NK-92 treated with Interleukin-12 subunit alpha and Interleukin-12 subunit beta, amount 100 ng/mL, for 24 hours (cell line): Measurements from ENCODE around the gene CPPED1.
"Not testable (repeated sequence)": the region's sequence is repeated elsewhere in the genome, so short reads cannot be mapped to it uniquely, and the experiment has no call there.

ENCODE experiments used
- DNase-seq: peaks from one replicate; lab custom pipeline; 2025; lab: John Stamatoyannopoulos, UW

CPPED1 gene

GRCh38 chr16:12803203-12804093, at the start of gene CPPED1:
Gene CPPED1 (minus strand): TSS chr16:12803887. CDS start chr16:12803776, 111 bp downstream.
- no peak for DNase-seq

GRCh38 chr16:12850186-12850585, 46.5 kb upstream of the CPPED1 start:
- no peak for DNase-seq

- no peak for DNase-seq
Measured at GRCh38 chr16:12846592-12846991, 42.9 kb upstream of the CPPED1 start.

- DNase-seq, result no peak
Measured at GRCh38 chr16:12845282-12845681, 41.6 kb upstream of the CPPED1 start.

- DNase-seq, result no peak
Measured at GRCh38 chr16:12837756-12838155, 34.1 kb upstream of the CPPED1 start.

GRCh38 chr16:12837291-12837690, 33.6 kb upstream of the CPPED1 start:
- no peak for DNase-seq

GRCh38 chr16:12833926-12834325, 30.2 kb upstream of the CPPED1 start:
- no peak for DNase-seq

GRCh38 chr16:12829096-12829888, 25.6 kb upstream of the CPPED1 start:
- DNase-seq, result no peak

- DNase-seq, result no peak
Measured at GRCh38 chr16:12828206-12828605, 24.5 kb upstream of the CPPED1 start.

GRCh38 chr16:12826559-12826958, 22.9 kb upstream of the CPPED1 start:
- no peak for DNase-seq

- DNase-seq, result peak; percentile 49
Measured at GRCh38 chr16:12819126-12820117, 15.7 kb upstream of the CPPED1 start.

- DNase-seq, result no peak
Measured at GRCh38 chr16:12818326-12818725, 14.6 kb upstream of the CPPED1 start.

- DNase-seq, result not testable (repeated sequence)
Measured at GRCh38 chr16:12816791-12817214, 13.1 kb upstream of the CPPED1 start.

GRCh38 chr16:12815361-12815760, 11.7 kb upstream of the CPPED1 start:
- DNase-seq, result no peak

- not testable (repeated sequence) for DNase-seq
Measured at GRCh38 chr16:12813734-12814133, 10.0 kb upstream of the CPPED1 start.

GRCh38 chr16:12813321-12813720, 9.6 kb upstream of the CPPED1 start:
- not testable (repeated sequence) for DNase-seq

GRCh38 chr16:12811441-12812383, 8.0 kb upstream of the CPPED1 start:
- no peak for DNase-seq

GRCh38 chr16:12805066-12805465, 1.4 kb upstream of the CPPED1 start:
- DNase-seq, result no peak

- DNase-seq, result no peak
Measured at GRCh38 chr16:12804395-12804794, 708 bp upstream of the CPPED1 start.

- no peak for DNase-seq
Measured at GRCh38 chr16:12802661-12803060, 1.0 kb downstream of the CPPED1 start.

GRCh38 chr16:12802048-12802447, 1.6 kb downstream of the CPPED1 start:
- DNase-seq, result no peak
